HG03575 (cell line): ENCODE measurements around the gene SLC25A41.

Experiments used
- ATAC-seq: cut with Tn5 transposase; IDR thresholded peaks from one replicate; pipeline ENCODE4 v1.9.1; 2021; ENCODE audit not compliant: unreplicated experiment, insufficient number of reproducible peaks, low FRiP score; ENCODE audit errors: extremely low read depth

The SLC25A41 gene

GRCh38 chr19:6464070-6464873 is 30.7 kb upstream of the SLC25A41 start, which contains the start of gene CRB3:
Gene CRB3 (plus strand): TSS chr19:6464271. CDS start chr19:6464702, 431 bp downstream.
- no peak for ATAC-seq

GRCh38 chr19:6460099-6460884 is 26.7 kb upstream of the SLC25A41 start:
- ATAC-seq, result no peak

- ATAC-seq, result no peak
These were observed 25.9 kb upstream of the SLC25A41 start, which contains the start of gene SLC25A23 for GRCh38 chr19:6459262-6460098. Gene SLC25A23 (minus strand): TSS chr19:6459792. CDS start chr19:6459628, 164 bp downstream.

GRCh38 chr19:6458695-6459261 is 25.2 kb upstream of the SLC25A41 start:
- ATAC-seq, result no peak

GRCh38 chr19:6457958-6458694 is 24.6 kb upstream of the SLC25A41 start:
- no peak for ATAC-seq

GRCh38 chr19:6455924-6456323 is 22.4 kb upstream of the SLC25A41 start:
- ATAC-seq, result no peak

- ATAC-seq, result no peak
These were observed 20.5 kb upstream of the SLC25A41 start for GRCh38 chr19:6453951-6454565.

- ATAC-seq, result no peak
These were observed 19.3 kb upstream of the SLC25A41 start for GRCh38 chr19:6452899-6453298.

- no peak for ATAC-seq
These were observed 18.7 kb upstream of the SLC25A41 start for GRCh38 chr19:6452223-6452614.

- no peak for ATAC-seq
These were observed 18.1 kb upstream of the SLC25A41 start for GRCh38 chr19:6451583-6452222.

GRCh38 chr19:6450166-6450565 is 16.6 kb upstream of the SLC25A41 start:
- ATAC-seq, result no peak

GRCh38 chr19:6448045-6448444 is 14.5 kb upstream of the SLC25A41 start:
- no peak for ATAC-seq

- ATAC-seq, result no peak
These were observed 12.9 kb upstream of the SLC25A41 start for GRCh38 chr19:6446452-6446851.

GRCh38 chr19:6443986-6444385 is 10.4 kb upstream of the SLC25A41 start:
- no peak for ATAC-seq

- ATAC-seq, result no peak
These were observed 8.6 kb upstream of the SLC25A41 start for GRCh38 chr19:6442087-6442688.

- no peak for ATAC-seq
These were observed 7.3 kb upstream of the SLC25A41 start for GRCh38 chr19:6440905-6441304.

GRCh38 chr19:6439743-6440142 is 6.2 kb upstream of the SLC25A41 start:
- no peak for ATAC-seq
